Neutrophil (primary cell): ENCODE data around the gene ZNRF4.

ENCODE experiments used
- H3K27ac ChIP-seq: fragments of 200-600 bp; sonication (generic); 2 replicates; pipeline ENCODE4 v1.5.1; 2016; ENCODE audit warnings: mild to moderate bottlenecking, moderate library complexity
- H3K27me3 ChIP-seq: fragments of 200-600 bp; sonication (generic); 2 replicates; pipeline ENCODE4 v1.6.0; 2016; ENCODE audit warnings: mild to moderate bottlenecking
- H3K36me3 ChIP-seq: fragments of 200-600 bp; sonication (generic); 2 replicates; pipeline ENCODE4 v1.5.1; 2017
- H3K4me1 ChIP-seq, 2 experiments: fragments of 200-600 bp in 1 of 2; sonication (generic) in 1 of 2; 1 replicate in 1 of 2; 2 replicates in 1 of 2; pipeline versions ENCODE4 v1.5.1 to v1.6.1; 2013 to 2016; ENCODE audit warnings: low read depth in 1 of 2, low read length in 1 of 2, mild to moderate bottlenecking in 1 of 2, moderate library complexity in 1 of 2; ENCODE audit not compliant: control insufficient read depth in 1 of 2, insufficient read depth in 1 of 2
- H3K4me3 ChIP-seq, 2 experiments: fragments of 200-600 bp in 1 of 2; sonication (generic) in 1 of 2; 1 replicate in 1 of 2; 2 replicates in 1 of 2; pipeline ENCODE4 v1.5.1; 2013 to 2016; ENCODE audit warnings: low read depth in 1 of 2, low read length in 1 of 2, mild to moderate bottlenecking in 1 of 2, moderate library complexity in 1 of 2
- H3K9me3 ChIP-seq: fragments of 200-600 bp; sonication (generic); 2 replicates; pipeline ENCODE4 v1.5.1; 2016
- TF ChIP-seq, protein P1 (sequence below): fragments of 200-600 bp; sonication (generic); IDR thresholded peaks from 2 replicates; pipeline ENCODE4 v1.5.1; 2016; ENCODE audit warnings: antibody characterized with exemption

Gene ZNRF4

DNA sequence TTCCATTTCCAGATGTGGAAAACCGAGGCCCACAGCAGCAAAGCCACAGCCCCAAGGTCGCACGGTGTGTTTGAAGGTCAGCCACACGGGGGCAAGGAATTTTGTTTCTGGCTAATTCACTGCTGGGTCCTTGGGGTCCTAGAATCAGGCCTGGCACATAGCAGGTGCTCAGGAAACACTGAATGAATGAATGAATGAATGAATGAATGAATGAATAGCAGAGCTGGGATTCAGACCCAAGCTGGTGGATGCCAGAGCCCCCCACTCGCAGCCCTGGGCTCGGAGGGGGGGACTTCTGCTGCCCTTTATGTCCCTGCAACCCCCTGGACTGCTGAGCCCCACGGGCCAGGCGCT, 37.0 kb downstream of the ZNRF4 start:
- TF ChIP-seq, protein P1, sequence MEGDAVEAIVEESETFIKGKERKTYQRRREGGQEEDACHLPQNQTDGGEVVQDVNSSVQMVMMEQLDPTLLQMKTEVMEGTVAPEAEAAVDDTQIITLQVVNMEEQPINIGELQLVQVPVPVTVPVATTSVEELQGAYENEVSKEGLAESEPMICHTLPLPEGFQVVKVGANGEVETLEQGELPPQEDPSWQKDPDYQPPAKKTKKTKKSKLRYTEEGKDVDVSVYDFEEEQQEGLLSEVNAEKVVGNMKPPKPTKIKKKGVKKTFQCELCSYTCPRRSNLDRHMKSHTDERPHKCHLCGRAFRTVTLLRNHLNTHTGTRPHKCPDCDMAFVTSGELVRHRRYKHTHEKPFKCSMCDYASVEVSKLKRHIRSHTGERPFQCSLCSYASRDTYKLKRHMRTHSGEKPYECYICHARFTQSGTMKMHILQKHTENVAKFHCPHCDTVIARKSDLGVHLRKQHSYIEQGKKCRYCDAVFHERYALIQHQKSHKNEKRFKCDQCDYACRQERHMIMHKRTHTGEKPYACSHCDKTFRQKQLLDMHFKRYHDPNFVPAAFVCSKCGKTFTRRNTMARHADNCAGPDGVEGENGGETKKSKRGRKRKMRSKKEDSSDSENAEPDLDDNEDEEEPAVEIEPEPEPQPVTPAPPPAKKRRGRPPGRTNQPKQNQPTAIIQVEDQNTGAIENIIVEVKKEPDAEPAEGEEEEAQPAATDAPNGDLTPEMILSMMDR = no peak
- Histone ChIP-seq H3K4me3 (no peak overlapping the region), H3K4me1 (no peaks in the 10 kb centered on the region), H3K36me3 (no peaks in the 10 kb centered on the region), H3K27me3 (peaks cover 72% of the 10 kb centered on the region), H3K27ac (no peak overlapping the region), H3K9me3 (no peaks in the 10 kb centered on the region)

DNA sequence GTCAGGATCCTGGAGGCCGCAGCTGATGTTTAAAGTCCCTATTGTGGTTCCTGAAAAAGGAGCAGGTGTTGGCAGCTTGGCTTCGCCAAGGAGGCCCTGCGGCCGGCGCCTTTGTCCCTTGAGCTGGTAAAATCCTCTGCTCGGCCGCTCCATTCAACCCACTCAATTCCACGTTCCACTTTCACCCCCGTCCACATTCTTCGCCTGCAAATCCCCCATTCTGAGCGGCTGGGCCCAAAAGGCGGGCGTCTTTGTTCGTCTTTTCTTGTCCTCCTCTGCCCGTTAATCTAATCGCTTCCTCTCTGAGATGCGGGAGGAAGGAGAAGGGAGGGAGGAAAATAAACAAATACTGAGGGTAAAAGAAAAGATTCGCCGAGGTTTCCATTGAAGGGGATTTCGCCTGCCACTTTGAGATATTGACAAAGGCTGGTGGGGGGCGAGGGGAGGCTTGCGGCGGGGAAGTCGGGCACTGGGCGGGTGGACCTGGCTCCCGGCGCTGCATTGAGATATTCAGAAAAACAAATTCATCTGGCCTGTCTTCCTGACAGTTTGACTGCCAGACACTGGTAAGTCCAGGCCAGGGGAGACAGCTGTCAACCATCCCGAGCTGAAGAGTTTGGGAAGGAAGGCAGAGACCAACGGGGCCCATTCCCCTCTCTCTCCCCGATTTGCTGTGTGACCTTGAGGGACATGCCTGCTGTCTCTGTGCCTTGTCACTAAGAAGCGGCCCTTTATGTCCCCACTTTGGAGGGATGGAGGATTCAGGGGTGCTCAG, 37.6 kb downstream of the ZNRF4 start:
- peaks cover 72% of the 10 kb centered on the region for H3K27me3 ChIP-seq
- TF ChIP-seq, protein P1 = no peak

DNA sequence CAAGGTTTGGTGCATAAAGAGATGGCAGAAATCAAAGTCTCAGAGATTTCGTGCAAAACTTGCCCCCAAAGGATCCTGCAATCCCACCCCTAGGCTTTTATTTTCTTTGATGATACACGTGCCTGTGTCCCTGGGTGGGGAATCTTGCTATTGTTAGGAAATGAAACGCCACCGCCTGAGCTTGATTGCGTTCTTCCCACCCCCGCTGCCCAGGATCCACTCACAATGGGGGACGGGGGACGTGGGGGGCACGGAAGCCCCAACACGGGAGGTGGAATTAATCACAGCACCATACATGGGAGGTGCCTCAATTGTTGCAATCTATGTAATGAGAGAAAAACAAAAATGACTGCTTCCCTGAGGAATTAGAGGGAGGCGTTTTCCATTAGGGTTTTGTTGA, 39.6 kb downstream of the ZNRF4 start:
- TF ChIP-seq, protein P1 = no peak
- Histone ChIP-seq H3K27ac (no peak overlapping the region), H3K4me3 (no peak overlapping the region), H3K4me1 (no peaks in the 10 kb centered on the region), H3K27me3 (peaks cover 83% of the 10 kb centered on the region), H3K36me3 (no peaks in the 10 kb centered on the region), H3K9me3 (no peaks in the 10 kb centered on the region)

More for the DNA sequence above, 37.6 kb downstream of the ZNRF4 start:
- Histone ChIP-seq H3K27ac (no peak overlapping the region), H3K4me3 (no peak overlapping the region), H3K36me3 (no peaks in the 10 kb centered on the region), H3K9me3 (no peaks in the 10 kb centered on the region), H3K4me1 (no peaks in the 10 kb centered on the region)

DNA sequence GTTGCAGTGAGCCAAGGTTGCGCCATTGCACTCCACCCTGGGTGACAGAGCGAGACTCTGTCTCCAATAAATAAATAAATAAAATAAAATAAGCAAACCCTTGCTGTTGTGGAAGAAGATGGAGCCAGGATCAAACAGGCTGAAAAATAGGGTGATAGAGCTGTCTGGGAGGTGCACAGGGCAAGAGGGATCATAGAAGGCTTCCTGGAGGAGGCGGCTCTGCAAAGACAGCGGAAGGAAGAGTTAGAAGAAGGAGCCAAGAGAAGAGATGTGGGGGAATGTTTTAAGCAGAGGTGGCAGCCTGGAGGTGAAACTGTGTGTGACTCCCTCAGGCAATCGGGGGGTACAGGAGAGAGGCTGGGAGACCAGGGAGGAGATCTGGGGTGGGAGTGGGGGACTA, 40.6 kb downstream of the ZNRF4 start:
- TF ChIP-seq, protein P1 = no peak
- Histone ChIP-seq H3K4me1 (no peaks in the 10 kb centered on the region), H3K27me3 (peaks cover 80% of the 10 kb centered on the region), H3K36me3 (no peaks in the 10 kb centered on the region), H3K9me3 (no peaks in the 10 kb centered on the region), H3K4me3 (no peak overlapping the region), H3K27ac (no peak overlapping the region)

DNA sequence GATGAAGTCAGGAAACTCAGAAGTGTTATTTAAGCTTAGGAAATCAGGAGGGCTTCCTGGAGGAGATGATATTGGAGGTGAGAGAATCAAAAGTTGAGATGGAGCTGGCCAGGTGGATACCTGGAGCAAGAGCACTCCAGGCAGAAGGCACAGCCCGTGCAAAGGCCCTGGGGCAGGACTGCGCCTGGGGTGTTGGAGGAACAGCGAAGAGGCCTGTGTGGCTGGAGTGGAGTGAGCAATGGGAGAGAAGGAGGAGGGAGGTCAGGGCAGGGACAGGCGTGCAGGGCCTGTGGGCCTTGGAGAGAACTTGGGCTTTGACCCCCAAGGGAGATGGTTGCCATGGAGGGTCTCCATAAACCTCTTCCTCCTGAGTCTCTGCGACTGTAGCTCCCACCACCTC, 42.1 kb downstream of the ZNRF4 start:
- H3K36me3 ChIP-seq = no peaks in the 10 kb centered on the region
- no peak overlapping the region for H3K27ac ChIP-seq
- TF ChIP-seq, protein P1 = no peak
- no peak overlapping the region for H3K4me3 ChIP-seq
- H3K27me3 ChIP-seq = peaks cover 65% of the 10 kb centered on the region
- no peaks in the 10 kb centered on the region for H3K4me1 ChIP-seq
- no peaks in the 10 kb centered on the region for H3K9me3 ChIP-seq
